Keratinocyte (primary cell): Measurements from ENCODE around the gene SNRPF. TPM values are rescaled to one million over a fixed set of nuclear protein-coding genes. Genes with fewer than 3 reads are reported as not detected.
"Not testable (repeated sequence)": the region's sequence is repeated elsewhere in the genome, so short reads cannot be mapped to it uniquely, and the experiment has no call there.

Experiments used
- DNase-seq: peaks from one replicate; pipeline ENCODE4 v3.0.0-alpha.2; 2011; ENCODE audit warnings: low read depth, missing footprints, low spot score
- FAIRE-seq: peaks from 2 replicates; lab custom pipeline; 2011; peaks lifted over from hg19 to GRCh38; lab: Jason Lieb, UNC
- H2AFZ ChIP-seq: 2 replicates; pipeline ENCODE4 v1.6.0; 2012; ENCODE audit warnings: low read length, control low read depth, inconsistent platforms; ENCODE audit not compliant: control insufficient read depth
- H3K27ac ChIP-seq: 2 replicates; pipeline ENCODE4 v1.5.1; 2011; ENCODE audit warnings: low read length; ENCODE audit not compliant: control insufficient read depth, insufficient read depth
- H3K27me3 ChIP-seq: 3 replicates; pipeline ENCODE4 v1.6.0; 2011; ENCODE audit warnings: low read length; ENCODE audit not compliant: control insufficient read depth, insufficient read depth; ENCODE audit errors: extremely low read depth
- H3K36me3 ChIP-seq, 2 experiments: 2 replicates in 1 of 2; 3 replicates in 1 of 2; pipeline ENCODE4 v1.5.1; 2011; ENCODE audit warnings: low read length in 2 of 2, mild to moderate bottlenecking in 1 of 2; ENCODE audit not compliant: control insufficient read depth in 2 of 2, insufficient read depth in 2 of 2; ENCODE audit errors: extremely low read depth in 1 of 2
- H3K4me1 ChIP-seq: 3 replicates; pipeline ENCODE4 v1.5.1; 2011; ENCODE audit warnings: low read length; ENCODE audit not compliant: control insufficient read depth, insufficient read depth; ENCODE audit errors: extremely low read depth
- H3K4me2 ChIP-seq: 3 replicates; pipeline ENCODE4 v1.6.0; 2011; ENCODE audit warnings: low read depth, low read length; ENCODE audit not compliant: control insufficient read depth, insufficient read depth; ENCODE audit errors: extremely low read depth
- H3K4me3 ChIP-seq, 3 experiments: fragments of 200-600 bp in 1 of 3; sonication (generic) in 1 of 3; 2 replicates in 2 of 3; 3 replicates in 1 of 3; pipeline ENCODE4 v1.5.1; 2011 to 2016; ENCODE audit warnings: low read length in 3 of 3, mild to moderate bottlenecking in 3 of 3, control low read depth in 2 of 3, inconsistent platforms in 1 of 3, low read depth in 1 of 3, mixed read lengths in 1 of 3, mixed run types in 1 of 3, moderate library complexity in 1 of 3; ENCODE audit not compliant: control insufficient read depth in 2 of 3, insufficient read depth in 2 of 3; ENCODE audit errors: extremely low read depth in 1 of 3
- H3K79me2 ChIP-seq: 2 replicates; pipeline ENCODE4 v1.6.0; 2012; ENCODE audit warnings: low read length; ENCODE audit not compliant: control insufficient read depth, insufficient read depth
- H3K9ac ChIP-seq: 3 replicates; pipeline ENCODE4 v1.6.0; 2011; ENCODE audit warnings: low read length; ENCODE audit not compliant: control insufficient read depth, insufficient read depth; ENCODE audit errors: extremely low read depth
- H3K9me1 ChIP-seq: 3 replicates; pipeline ENCODE4 v1.6.0; 2011; ENCODE audit warnings: low read length; ENCODE audit not compliant: control insufficient read depth, insufficient read depth; ENCODE audit errors: extremely low read depth
- H3K9me3 ChIP-seq: 2 replicates; pipeline ENCODE4 v1.5.1; 2012; ENCODE audit warnings: low read depth, low read length; ENCODE audit not compliant: control insufficient read depth
- H4K20me1 ChIP-seq: 3 replicates; pipeline ENCODE4 v1.6.0; 2011; ENCODE audit warnings: low read length; ENCODE audit not compliant: control insufficient read depth, insufficient read depth; ENCODE audit errors: extremely low read depth
- CTCF ChIP-seq, 3 experiments: IDR thresholded peaks in 1 of 3; conservative IDR thresholded peaks in 1 of 3; optimal IDR thresholded peaks in 1 of 3; 2 replicates in 2 of 3; 3 replicates in 1 of 3; pipeline versions ENCODE3 to v1.5.1; 2011; ENCODE audit warnings: low read length in 3 of 3, mild to moderate bottlenecking in 3 of 3, moderate library complexity in 2 of 3, control low read depth in 1 of 3, inconsistent platforms in 1 of 3; ENCODE audit not compliant: insufficient read depth in 2 of 3; ENCODE audit errors: extremely low read depth in 1 of 3
- EZH2 ChIP-seq: IDR thresholded peaks from one replicate; pipeline ENCODE4 v1.6.1; 2012; ENCODE audit warnings: inconsistent platforms, mild to moderate bottlenecking, low read length, moderate library complexity
- dilution Hi-C: fragments of 300-500 bp; cut with MboI; formaldehyde crosslinking; loops from one replicate; pipeline ENCODE4 v1.7.0; 2020; ENCODE audit warnings: low sequenced_read_pairs; ENCODE audit not compliant: extremely low pct_ligation_motif_present
- polyA plus RNA-seq, 5 experiments: library from polyadenylated mRNA; depleted of rRNA in 3 of 5; stranded (reverse) in 3 of 5; stranded (forward) in 1 of 5; unstranded in 1 of 5; fragments of >200 nt; gene quantifications; 1 replicate in 1 of 5; 2 replicates in 3 of 5; 3 replicates in 1 of 5; pipeline versions ENCODE4 v1.2.1 to v1.2.3, GENCODE V29; 2011 to 2012; ENCODE audit warnings: missing spikeins in 2 of 5, low read depth in 1 of 5, low replicate concordance in 1 of 5

SNRPF gene
- polyA plus RNA-seq, 1 donor (not counting 4 experiments of a cell fraction or from before 2014, with no cell fraction given): 34.7 TPM

- Histone ChIP-seq H3K9me1 (no peaks in the 10 kb centered on the region), H3K9ac (no peak overlapping the region), H2AFZ (peak overlapping the region; percentile 33), H3K4me2 (no peak overlapping the region), H3K9me3 (no peaks in the 10 kb centered on the region), H4K20me1 (no peaks in the 10 kb centered on the region), H3K27ac (no peak overlapping the region), H3K4me3 (no peak overlapping the region), H3K27me3 (peaks cover 12% of the 10 kb centered on the region), H3K79me2 (no peaks in the 10 kb centered on the region), H3K4me1 (peaks cover 8% of the 10 kb centered on the region), H3K36me3 (no peaks in the 10 kb centered on the region)
- TF ChIP-seq EZH2: no peak
- TF ChIP-seq CTCF (optimal IDR thresholded peaks at IDR 0.05 in 1 of 3, IDR thresholded peaks at IDR 0.05 in 1 of 3, conservative IDR thresholded peaks at IDR 0.05 in 1 of 3; ENCODE audit: extremely low read depth in 1 of 3, insufficient read depth in 2 of 3, low read length in 3 of 3): no peak
- DNase-seq (no peak), FAIRE-seq (no peak)
- dilution Hi-C loops: no loop called here
Measured at GRCh38 chr12:95837240-95838038, 21.3 kb upstream of the SNRPF start.

- peaks cover 12% of the 10 kb centered on the region for H3K27me3 ChIP-seq
- dilution Hi-C loops: no loop called here
- no peaks in the 10 kb centered on the region for H3K9me3 ChIP-seq
- no peak overlapping the region for H3K27ac ChIP-seq
- H3K9me1 ChIP-seq: no peaks in the 10 kb centered on the region
- peaks cover 8% of the 10 kb centered on the region for H3K4me1 ChIP-seq
- no peak overlapping the region for H3K9ac ChIP-seq
- no peak overlapping the region for H2AFZ ChIP-seq
- no peaks in the 10 kb centered on the region for H4K20me1 ChIP-seq
- no peaks in the 10 kb centered on the region for H3K79me2 ChIP-seq
- TF ChIP-seq CTCF (optimal IDR thresholded peaks at IDR 0.05 in 1 of 3, IDR thresholded peaks at IDR 0.05 in 1 of 3, conservative IDR thresholded peaks at IDR 0.05 in 1 of 3; ENCODE audit: extremely low read depth in 1 of 3, insufficient read depth in 2 of 3, low read length in 3 of 3) (no peak), EZH2 (no peak)
- DNase-seq (no peak), FAIRE-seq (no peak)
- no peak overlapping the region for H3K4me2 ChIP-seq
- H3K36me3 ChIP-seq: no peaks in the 10 kb centered on the region
- no peak overlapping the region for H3K4me3 ChIP-seq
Measured at GRCh38 chr12:95838125-95838524, 20.6 kb upstream of the SNRPF start.

GRCh38 chr12:95842426-95842825 lies 16.3 kb upstream of the SNRPF start:
- dilution Hi-C loops, H3K27ac ChIP-seq, H3K27me3 ChIP-seq, H3K9me3 ChIP-seq, H2AFZ ChIP-seq, H4K20me1 ChIP-seq, H3K4me3 ChIP-seq, H3K4me1 ChIP-seq, DNase-seq, H3K9me1 ChIP-seq, H3K36me3 ChIP-seq, FAIRE-seq, H3K4me2 ChIP-seq, H3K79me2 ChIP-seq, H3K9ac ChIP-seq: not testable (repeated sequence)
